HG02623 (cell line): Measurements from ENCODE around the gene STAT6.

Experiments used
- ATAC-seq: cut with Tn5 transposase; IDR thresholded peaks from one replicate; pipeline ENCODE4 v1.9.1; 2021; ENCODE audit warnings: moderate library complexity; ENCODE audit not compliant: unreplicated experiment

STAT6 gene

GRCh38 chr12:57146961-57147944 lies 36.1 kb upstream of the STAT6 start, which contains the start of gene LRP1-AS:
Gene LRP1-AS (minus strand): TSS chr12:57147619.
- no peak for ATAC-seq

- ATAC-seq = no peak
These were observed 34.9 kb upstream of the STAT6 start for GRCh38 chr12:57146092-57146491.

- ATAC-seq = no peak
These were observed 34.4 kb upstream of the STAT6 start for GRCh38 chr12:57145460-57146059.

- ATAC-seq = no peak
These were observed 32.3 kb upstream of the STAT6 start for GRCh38 chr12:57143454-57143853.

DNA sequence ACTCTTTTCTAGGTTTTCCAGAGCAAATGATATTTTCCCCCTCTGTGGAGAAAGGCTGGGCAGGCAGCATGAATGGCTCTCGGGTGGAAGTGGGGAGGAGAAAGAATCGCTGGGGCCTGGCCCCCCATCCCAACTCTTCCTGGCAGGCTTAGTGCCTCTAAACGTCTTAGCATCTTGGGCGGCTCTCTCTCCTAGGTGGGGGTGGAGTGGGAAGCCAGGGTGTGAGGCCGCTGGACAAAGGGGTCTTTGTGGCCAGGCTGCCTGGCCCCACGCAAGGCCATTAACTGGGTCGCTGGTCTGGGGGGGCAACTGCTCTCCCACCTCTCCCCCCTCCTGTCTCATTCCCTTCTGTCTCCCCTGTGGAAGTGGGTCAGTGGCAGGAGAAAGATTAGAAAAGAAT lies 31.6 kb upstream of the STAT6 start:
- no peak for ATAC-seq

GRCh38 chr12:57142121-57142520 lies 31.0 kb upstream of the STAT6 start:
- ATAC-seq = no peak

DNA sequence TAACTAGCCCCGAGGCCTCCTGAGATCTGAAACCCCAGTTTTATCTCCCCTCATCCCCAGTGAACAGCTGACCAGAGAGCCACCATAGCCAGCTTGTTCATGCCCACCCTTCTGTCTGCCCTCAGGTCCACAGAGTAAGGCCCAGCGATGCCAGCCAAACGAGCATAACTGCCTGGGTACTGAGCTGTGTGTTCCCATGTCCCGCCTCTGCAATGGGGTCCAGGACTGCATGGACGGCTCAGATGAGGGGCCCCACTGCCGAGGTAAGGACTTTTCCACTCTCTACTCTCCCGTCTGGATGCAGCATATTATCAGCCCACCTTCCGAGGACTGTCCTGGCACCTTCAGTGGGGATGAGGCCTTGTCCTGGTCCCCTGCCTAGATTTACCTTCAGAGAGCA lies 30.1 kb upstream of the STAT6 start:
- no peak for ATAC-seq

- ATAC-seq = no peak
These were observed 28.9 kb upstream of the STAT6 start for GRCh38 chr12:57139796-57140649.

- no peak for ATAC-seq
These were observed 27.5 kb upstream of the STAT6 start for GRCh38 chr12:57138526-57139272.

DNA sequence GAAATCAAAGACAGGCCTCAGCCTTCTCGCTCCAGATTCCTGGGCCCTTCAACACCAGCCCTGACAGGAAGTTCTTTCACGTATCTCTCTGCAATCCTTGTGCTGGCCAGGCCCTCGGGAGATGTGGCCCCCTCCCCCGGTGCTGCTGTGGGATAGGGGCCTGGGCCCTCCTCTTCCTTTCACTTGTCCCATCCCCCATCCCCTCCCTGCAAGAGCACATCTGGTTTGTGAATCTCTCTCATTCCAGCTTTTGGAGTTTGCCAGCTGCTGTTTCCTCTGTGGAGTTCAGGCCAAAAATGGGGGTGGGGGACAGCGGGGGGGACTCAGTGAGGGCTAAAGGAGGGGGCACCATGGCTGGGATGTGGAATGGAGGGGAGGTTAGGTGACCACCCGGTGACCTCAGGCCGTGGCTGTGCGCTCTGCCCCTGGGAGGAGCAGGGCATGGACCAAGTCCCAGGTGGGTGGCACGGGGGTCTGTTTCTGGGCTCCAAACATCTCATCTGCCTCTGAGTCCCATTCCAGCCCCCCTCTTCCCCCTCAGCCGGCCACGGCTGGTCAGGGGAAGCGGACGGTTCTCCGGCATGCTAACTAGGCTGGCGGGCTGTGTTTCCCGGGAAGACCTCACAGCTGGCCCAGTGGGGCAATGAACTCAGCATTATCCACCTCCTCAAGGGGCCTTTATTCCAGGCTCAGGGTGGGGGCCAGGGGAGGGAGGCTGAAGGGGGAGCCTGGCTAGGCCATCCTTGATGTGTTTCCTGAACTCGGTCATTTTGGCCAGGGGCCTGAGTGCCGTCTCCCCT lies 24.6 kb upstream of the STAT6 start:
- ATAC-seq = no peak

DNA sequence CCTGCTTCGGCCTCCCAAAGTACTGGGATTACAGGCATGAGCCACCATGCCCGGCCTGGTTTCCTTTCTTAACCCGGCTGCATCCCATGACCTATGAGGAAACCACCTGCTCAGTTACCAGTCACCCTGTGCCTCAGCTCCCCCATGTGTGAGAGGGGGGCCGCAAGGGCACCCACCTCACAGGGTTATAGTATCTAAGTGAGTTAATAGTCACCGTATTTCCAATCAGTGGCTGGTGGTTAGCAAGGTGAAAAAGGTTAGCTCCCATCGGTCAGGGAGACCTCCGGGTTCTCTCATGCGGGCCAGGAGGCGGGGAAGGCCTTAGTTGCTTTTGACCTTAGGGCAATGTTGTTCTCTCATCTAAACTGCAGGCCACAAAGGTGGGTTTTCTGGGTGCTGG lies 23.8 kb upstream of the STAT6 start:
- ATAC-seq = no peak

GRCh38 chr12:57133916-57134315 lies 22.8 kb upstream of the STAT6 start:
- ATAC-seq = no peak

DNA sequence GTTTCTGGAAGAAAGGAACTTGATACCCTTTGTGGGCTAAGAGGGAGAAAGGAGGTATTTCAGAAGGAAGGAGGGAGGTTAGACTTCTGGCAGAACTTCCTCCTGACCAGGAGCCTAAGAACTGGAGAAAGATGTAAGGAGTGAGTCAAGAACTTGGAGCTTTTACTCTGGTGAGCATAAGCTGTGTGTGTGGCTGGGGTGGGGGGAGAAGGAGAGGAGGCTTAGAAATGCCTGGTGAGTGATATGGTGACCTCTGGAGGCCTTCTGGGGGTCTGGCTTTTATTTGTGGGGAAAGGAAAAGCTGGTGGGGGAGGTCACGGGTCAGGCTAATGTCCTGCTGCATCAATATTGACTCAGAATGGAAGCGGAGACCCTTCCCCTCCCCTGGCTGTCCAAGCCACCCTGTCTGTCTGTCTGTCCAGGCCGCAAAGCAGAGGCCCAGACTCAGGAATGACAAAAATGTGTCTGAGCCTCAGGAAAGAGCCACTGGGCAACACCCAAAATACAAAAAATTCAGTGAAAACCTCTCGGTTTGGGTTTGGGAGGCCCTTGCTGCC lies 21.9 kb upstream of the STAT6 start:
- no peak for ATAC-seq

DNA sequence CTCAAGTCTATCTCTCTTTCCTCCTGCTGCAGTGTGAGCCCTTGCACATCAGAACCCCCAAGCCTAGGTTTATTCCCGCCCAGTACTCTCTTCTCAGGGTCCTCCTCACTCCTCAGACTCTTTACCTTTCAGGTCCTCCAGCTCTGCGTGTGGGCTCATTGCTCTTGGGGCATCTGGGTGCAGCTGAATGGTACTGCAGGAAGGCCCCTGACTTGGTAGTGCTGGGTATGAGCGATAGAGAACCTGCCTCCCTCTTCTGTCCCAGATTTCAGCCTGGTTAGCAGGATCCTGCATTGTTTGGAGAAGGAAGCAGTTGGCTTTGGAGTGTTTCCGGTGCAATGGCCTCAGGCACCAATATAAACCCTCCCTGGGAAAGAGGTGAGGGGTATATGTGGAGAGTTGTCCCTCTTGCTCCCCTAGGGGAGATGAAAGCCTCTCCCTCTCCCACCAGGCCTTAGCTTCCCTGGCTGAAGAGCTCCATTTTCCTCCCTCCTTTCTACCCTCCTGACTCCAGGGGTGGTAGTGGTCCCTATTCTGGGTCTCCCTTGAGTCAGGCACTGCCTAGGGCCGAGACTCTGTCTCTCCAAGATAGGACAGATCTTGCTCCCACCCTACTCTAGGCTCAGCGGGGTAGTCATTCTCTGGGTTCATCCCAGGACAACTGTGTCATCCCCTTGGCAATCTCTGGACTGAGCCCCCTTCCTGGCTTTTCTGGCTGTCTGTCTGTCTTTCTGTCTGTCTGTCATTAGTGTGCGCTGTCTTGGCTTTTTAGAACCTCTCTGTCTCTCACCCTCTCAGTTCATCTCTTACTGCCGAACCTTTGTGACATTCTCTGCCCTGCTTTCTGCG lies 21.0 kb upstream of the STAT6 start:
- ATAC-seq = no peak

DNA sequence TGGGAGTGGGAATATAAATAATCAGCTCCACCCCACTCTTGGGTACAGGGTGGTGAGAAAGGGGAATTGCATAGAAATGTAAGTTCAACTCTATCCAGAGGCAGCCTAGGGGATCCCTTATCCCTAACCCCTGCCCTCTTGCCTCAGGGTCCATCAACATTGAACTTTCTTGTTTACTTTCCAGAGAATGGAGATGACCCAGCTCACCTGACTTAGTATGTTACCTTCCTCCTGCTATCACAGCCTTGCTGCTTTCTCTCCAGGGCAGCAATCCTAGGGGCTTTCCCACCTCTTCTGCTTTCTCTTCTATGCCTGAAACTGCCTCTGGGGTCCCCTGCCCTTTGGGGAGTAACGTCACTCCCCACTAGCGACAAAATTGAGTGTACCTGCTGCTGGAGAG lies 19.8 kb upstream of the STAT6 start:
- ATAC-seq = no peak

GRCh38 chr12:57129889-57130288 lies 18.7 kb upstream of the STAT6 start:
- ATAC-seq = no peak

DNA sequence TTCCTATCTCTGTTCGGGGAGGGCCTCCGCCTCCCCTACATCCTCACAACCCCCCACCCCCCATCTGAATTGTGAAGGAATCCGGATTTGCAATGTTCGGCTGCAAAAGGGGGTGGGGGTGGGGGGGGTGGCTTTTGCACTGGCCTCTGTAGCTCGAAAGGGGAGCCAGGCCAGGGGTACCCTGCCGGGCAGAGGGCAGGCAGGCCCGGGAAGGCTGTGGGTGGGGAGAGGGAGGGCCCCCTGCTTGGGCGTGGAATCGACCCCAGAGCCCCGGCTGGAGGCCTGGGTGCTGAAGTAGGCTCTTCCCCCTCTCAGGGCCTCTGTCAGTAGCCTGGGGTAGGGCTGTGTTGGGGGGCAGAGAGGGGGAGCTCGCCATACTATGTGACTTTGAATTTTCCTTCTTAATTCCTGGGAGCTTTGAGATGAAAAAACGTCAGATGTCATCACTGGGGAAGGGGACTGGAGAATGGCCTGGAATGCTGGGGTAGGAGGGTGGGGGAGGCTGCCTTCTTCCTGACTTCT lies 18.2 kb upstream of the STAT6 start:
- no peak for ATAC-seq

GRCh38 chr12:57128519-57129247 lies 17.5 kb upstream of the STAT6 start:
- no peak for ATAC-seq
